ENCODE results near the gene MBTD1.

- TF ChIP-seq CTCF (IDR thresholded peaks at IDR 0.05) (no peak), POLR2A (IDR thresholded peaks at IDR 0.05) (no peak), POLR2AphosphoS5 (IDR thresholded peaks at IDR 0.05) (no peak)
Observed at GRCh38 chr17:51245535-51245934, 14.3 kb downstream of the MBTD1 start.

Measured in upper lobe of left lung (tissue), 4 donors.